HG03066 (cell line): ENCODE measurements around the gene CYTH4.

ENCODE experiments used
- ATAC-seq: cut with Tn5 transposase; IDR thresholded peaks from one replicate; pipeline ENCODE4 v1.9.1; 2021; ENCODE audit warnings: low read depth; ENCODE audit not compliant: unreplicated experiment

CYTH4 gene

GRCh38 chr22:37305887-37306286 lies 23.6 kb downstream of the CYTH4 start:
- no peak for ATAC-seq

DNA sequence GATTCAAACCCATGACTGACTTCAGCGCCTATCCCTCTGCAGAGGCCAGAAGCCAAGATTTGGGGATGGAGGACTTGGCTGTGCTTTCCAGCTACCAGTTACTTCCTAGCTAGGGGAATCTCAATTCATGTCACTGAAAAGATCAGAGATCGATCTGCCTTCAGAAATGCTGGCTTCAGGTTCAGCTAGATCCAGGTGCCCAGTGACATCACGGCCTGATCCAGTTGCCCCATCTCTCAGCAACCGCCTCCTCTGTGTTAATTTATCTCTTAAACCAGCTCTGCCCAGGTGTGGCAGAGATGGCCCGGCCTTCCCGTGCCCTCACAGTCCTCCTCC lies 24.2 kb downstream of the CYTH4 start:
- no peak for ATAC-seq

DNA sequence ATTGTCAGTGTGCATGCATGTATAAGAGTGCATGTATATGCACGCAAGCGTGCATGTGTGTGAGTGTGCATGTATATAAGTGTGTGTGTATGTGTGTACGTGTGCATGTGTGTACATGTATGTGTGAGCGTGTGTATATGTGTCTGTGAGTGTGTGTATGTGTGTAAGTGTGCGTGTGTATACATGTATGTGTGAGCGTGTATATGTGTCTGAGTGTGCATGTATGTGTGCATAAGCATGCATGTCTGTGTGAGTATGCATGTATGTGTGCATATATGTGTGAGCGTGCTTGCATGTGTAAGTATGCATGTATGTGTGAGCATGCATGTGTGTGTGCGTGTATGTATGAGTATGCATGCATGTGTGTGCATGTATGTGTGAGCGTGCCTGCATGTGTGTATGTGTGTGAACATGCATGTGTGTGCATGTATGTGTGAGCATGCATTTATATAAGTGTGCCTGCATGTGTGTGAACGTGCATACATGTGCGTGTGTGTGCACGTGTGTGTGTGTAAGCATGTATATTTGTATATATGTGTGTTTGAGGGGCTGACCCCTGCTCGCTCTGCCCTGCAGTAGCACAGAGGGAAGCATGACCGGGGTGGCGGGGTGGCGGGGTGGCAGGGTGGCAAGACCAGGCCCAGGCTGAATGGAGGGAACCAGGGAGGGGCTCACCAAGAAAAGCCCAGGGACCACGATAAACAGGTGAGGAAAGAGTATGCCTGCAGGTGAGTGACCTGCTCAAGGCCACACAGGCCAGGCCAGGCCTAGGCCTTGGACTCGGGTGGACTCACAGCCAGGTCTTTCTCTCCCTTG lies 26.3 kb downstream of the CYTH4 start:
- no peak for ATAC-seq

GRCh38 chr22:37309211-37310074 lies 27.1 kb downstream of the CYTH4 start:
- ATAC-seq, result no peak

DNA sequence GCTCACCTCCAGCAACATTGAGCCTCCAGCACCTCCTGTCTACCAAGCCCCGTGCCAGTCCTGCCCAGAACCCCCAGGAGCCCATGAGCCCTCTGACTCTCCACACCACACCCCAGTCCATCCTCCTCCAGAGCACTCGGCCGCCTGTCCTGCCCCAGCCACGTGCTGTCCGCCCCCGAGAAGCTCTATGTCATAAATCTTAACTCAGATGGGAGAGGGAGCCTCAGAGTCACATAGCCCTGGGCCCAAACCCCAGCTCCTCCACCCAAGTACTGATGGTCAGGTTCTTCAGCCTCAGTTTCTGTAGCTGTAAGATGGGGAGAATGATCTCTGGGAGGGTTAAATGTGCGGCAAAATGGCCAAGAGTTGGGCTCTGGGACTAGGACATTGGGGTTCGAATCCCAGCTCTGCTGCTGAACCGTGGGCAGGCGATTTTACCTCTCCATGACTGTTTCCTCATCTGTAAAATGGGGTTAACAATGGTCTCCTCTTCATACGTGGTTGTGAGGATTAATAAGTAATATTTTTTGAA lies 27.8 kb downstream of the CYTH4 start:
- no peak for ATAC-seq

- ATAC-seq, result no peak
These were observed 28.7 kb downstream of the CYTH4 start for GRCh38 chr22:37310815-37311595.

DNA sequence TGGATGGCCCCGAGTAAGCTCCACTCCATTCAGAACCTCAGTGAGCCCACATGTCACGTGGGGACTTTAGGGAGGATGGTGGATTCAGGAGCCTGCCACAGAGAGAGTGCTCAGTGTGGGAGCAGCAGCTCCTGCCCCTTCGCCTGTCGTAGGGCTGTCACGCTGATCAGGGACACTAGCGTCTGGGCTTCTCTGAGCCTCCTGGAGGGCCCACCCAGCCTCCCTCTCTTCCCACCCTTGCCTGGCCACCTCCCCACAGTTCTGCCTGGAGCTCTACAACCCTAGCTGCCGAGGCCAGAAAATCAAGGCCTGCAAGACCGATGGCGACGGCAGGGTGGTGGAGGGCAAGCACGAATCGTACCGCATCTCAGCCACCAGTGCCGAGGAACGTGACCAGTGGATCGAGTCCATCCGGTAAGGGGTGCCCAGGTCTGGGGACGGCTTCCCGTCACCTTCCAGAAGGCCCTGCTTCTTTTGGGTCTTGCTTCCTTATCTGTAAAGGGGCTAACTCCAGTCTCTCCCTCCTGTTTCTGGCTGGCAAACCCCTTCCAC lies 29.5 kb downstream of the CYTH4 start:
- ATAC-seq, result no peak

GRCh38 chr22:37312549-37313183 lies 30.4 kb downstream of the CYTH4 start:
- ATAC-seq, result no peak

GRCh38 chr22:37313376-37314314 lies 31.3 kb downstream of the CYTH4 start:
- ATAC-seq, result no peak

DNA sequence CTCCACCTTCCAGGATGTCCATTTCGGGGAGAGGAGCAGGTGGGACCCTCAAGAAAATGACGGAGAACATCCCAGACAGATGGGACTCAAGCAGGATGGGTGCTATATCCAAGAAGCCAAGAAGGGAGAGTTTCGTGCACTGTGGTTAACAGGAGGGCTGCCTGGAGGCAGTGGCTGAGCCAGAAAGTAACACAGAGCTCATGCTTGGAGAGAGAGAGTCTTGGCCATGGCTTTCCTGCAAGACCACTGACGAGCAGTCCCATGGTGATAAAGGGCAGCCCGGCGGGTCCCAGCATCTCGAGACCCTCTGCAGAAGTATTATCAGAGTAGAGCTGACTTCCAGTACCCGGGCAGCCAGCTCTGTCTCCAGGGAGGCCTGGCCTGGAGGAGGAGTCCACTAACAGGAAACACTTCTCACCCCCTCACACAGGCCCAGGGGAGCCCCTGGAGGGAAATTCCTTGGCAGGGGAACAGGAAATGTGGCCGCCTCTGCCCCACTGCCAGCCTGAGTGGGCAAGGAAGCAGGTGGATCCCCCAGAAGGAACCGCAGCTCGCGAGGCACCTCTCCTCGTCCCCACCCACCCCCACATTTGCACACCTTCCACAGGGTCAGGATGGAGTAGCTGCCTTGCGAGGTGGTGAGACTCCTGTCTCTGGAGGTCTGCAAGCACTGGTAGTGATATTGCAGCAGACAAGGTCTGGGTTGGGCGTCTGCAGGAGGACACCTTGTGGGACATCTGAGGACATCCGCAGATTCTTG lies 32.2 kb downstream of the CYTH4 start:
- no peak for ATAC-seq

DNA sequence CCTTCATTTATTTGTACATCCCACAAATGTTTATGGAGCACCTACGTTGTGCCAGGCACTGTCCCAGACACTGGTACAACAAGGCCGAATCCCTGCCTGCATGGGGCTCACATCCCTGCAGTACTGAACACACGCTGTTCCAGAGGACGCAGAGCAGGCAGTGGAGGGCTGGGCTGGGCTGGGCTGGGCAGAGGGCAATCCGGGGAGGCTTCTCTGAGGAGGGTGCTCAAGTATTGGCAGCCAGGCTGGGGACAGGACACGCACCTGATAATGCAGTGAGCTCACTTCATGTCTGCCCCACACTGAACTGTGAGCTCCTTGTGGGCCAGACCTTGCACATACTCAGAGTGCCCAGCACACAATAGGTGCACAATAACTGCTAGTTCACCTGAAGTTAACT lies 34.1 kb downstream of the CYTH4 start:
- no peak for ATAC-seq

- ATAC-seq, result no peak
These were observed 34.6 kb downstream of the CYTH4 start for GRCh38 chr22:37316875-37317371.

GRCh38 chr22:37317698-37318210 lies 35.4 kb downstream of the CYTH4 start:
- no peak for ATAC-seq

- no peak for ATAC-seq
These were observed 36.2 kb downstream of the CYTH4 start for GRCh38 chr22:37318364-37319109.

DNA sequence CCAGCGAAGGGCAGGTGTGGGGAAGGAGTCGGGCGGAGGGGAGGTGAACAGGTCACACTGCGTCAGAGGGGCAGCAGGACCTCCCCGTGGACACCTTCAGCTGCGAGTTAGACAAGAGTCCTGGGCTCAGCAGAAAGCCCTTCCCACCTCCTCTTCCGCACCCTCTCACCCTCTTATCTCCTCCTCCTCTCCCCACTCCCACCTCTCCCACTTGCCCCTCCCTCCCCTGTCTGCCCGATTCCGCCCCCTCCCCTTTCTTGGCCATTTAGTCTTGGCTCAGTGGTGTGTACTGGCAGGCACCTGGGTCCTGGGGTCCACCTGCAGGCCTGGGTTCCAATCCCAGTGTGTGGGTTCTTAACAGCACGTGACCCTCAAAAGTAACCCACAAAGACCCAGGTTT lies 37.2 kb downstream of the CYTH4 start:
- no peak for ATAC-seq

DNA sequence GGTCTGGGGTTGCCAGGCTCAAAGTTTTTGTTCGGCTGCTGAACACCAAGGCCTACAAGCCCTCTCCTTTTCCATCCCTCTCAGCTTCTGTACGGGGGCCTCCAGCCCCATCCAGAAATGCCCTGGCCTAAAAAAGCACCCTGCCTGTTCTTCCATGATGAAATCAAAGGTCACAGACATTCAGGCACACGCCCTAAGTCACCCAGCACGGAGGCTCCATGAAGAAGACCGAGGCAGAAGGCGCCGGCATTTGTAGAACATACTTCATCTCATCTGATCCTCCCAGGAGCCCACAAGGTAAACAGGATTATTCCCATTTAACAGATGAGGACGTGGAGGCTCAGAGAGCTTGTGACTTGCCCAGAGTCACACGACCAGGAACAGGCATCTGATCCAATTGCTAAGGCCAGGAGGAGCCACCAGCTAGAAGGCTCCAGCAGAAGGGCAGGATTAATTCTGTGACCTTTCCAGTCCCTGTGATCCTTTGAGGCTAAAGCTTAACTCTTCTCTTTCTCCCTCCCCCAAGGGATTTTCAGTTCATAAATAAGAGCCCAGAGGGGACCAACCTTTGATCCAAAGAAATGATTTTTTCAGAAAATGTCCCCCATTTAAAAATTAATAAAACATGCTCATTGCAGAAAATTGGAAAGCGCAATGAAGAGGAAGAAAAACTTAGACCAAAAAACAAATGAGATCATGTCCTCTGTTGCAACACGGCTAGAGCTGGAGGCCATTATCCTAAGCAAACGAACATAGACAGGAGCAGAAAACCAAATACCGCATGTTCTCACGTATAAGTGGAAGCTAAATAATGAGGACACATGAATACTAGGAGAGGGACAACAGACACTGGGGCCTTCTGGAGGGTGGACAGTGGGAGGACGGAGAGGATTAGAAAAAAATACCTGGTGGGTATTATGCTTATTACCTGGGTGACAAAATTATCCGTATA lies 38.7 kb downstream of the CYTH4 start:
- no peak for ATAC-seq
